ENCODE data around the gene IQGAP2.
"Not testable (repeated sequence)": the region's sequence is repeated elsewhere in the genome, so short reads cannot be mapped to it uniquely, and the experiment has no call there.

Gene IQGAP2

GRCh38 chr5:76672242-76672641, 269.2 kb downstream of the IQGAP2 start:
- CTCF ChIA-PET, result interaction anchor here (0.9 kb wide), 1 partner anchor 18 kb away, joined by 4 read pairs; no protein-coding TSS in a partner anchor
- no peak for DNase-seq (ENCODE audit: extremely low spot score)
- POLR2A ChIA-PET, result no interaction called here
- no peak for TF ChIP-seq CTCF (IDR thresholded peaks at IDR 0.05; ENCODE audit: control extremely low read depth, extremely low read depth, low read depth, missing control alignments)

GRCh38 chr5:76673125-76673524, 270.0 kb downstream of the IQGAP2 start:
- POLR2A ChIA-PET, result no interaction called here
- CTCF ChIA-PET, result interaction anchor here (1.2 to 1.4 kb wide), 2 partner anchors 65 to 102 kb away, joined by 3 read pairs; no protein-coding TSS in a partner anchor
- no peak for DNase-seq (ENCODE audit: extremely low spot score)
- no peak for TF ChIP-seq CTCF (IDR thresholded peaks at IDR 0.05; ENCODE audit: control extremely low read depth, extremely low read depth, low read depth, missing control alignments)

GRCh38 chr5:76674330-76675066, 271.4 kb downstream of the IQGAP2 start:
- no peak for TF ChIP-seq CTCF (IDR thresholded peaks at IDR 0.05; ENCODE audit: control extremely low read depth, extremely low read depth, low read depth, missing control alignments)
- ChIA-PET CTCF (interaction anchor here (0.7 to 1.4 kb wide), 4 partner anchors 15 to 121 kb away, joined by 3 to 5 read pairs (median 4); no protein-coding TSS in a partner anchor), POLR2A (no interaction called here)
- DNase-seq (ENCODE audit: extremely low spot score), result no peak

GRCh38 chr5:76675364-76675763, 272.3 kb downstream of the IQGAP2 start:
- DNase-seq (ENCODE audit: extremely low spot score), result no peak
- CTCF ChIA-PET, result no interaction called here
- no peak for TF ChIP-seq CTCF (IDR thresholded peaks at IDR 0.05; ENCODE audit: control extremely low read depth, extremely low read depth, low read depth, missing control alignments)
- POLR2A ChIA-PET, result no interaction called here

- TF ChIP-seq CTCF (IDR thresholded peaks at IDR 0.05; ENCODE audit: control extremely low read depth, extremely low read depth, low read depth, missing control alignments), result no peak
- CTCF ChIA-PET, result interaction anchor here (1.4 to 2.9 kb wide), 2 partner anchors 10 to 26 kb away, joined by 3 to 12 read pairs; no protein-coding TSS in a partner anchor
- POLR2A ChIA-PET, result no interaction called here
- no peak for DNase-seq (ENCODE audit: extremely low spot score)
Observed at GRCh38 chr5:76677849-76678472, 274.9 kb downstream of the IQGAP2 start.

GRCh38 chr5:76679231-76679630, 276.1 kb downstream of the IQGAP2 start:
- ChIA-PET CTCF (interaction anchor here (1.4 to 2.9 kb wide), 2 partner anchors 10 to 11 kb away, joined by 3 to 12 read pairs; no protein-coding TSS in a partner anchor), POLR2A (no interaction called here)
- DNase-seq (ENCODE audit: extremely low spot score), result no peak
- TF ChIP-seq CTCF (IDR thresholded peaks at IDR 0.05; ENCODE audit: control extremely low read depth, extremely low read depth, low read depth, missing control alignments), result no peak

GRCh38 chr5:76680826-76681225, 277.7 kb downstream of the IQGAP2 start:
- CTCF ChIA-PET, result interaction anchor here (0.7 to 2.9 kb wide), 4 partner anchors 9 to 28 kb away, joined by 3 to 12 read pairs (median 4); no protein-coding TSS in a partner anchor
- POLR2A ChIA-PET; DNase-seq (ENCODE audit: extremely low spot score): not testable (repeated sequence)
